Measurements from ENCODE around the gene SLC12A5. TPM values are rescaled to one million over a fixed set of nuclear protein-coding genes. Genes with fewer than 3 reads are reported as not detected.

The SLC12A5 gene
- total RNA-seq, 4 donors from 2014 or later = not detected

GRCh38 chr20:46040902-46041535 lies 12.0 kb downstream of the SLC12A5 start:
- intact Hi-C loops (cut with DNase I; ENCODE audit: low total_unique reads) = no loop called here
- WGBS, 2 donors = 24 to 29% methylated on average over 18 of the region's 18 CpGs
- DNase-seq (ENCODE audit: low spot score in 2 of 2) = no peak
- TF ChIP-seq POLR2A (IDR thresholded peaks at IDR 0.05) (no peak), CTCF (IDR thresholded peaks at IDR 0.05) (no peak)
- H3K4me3 ChIP-seq (ENCODE audit: low read depth, poor library complexity, severe bottlenecking) = no peak overlapping the region

- DNase-seq (ENCODE audit: low spot score in 2 of 2) = no peak
- intact Hi-C loops (cut with DNase I; ENCODE audit: low total_unique reads) = no loop called here
- TF ChIP-seq CTCF (IDR thresholded peaks at IDR 0.05) (no peak), POLR2A (IDR thresholded peaks at IDR 0.05) (no peak)
- WGBS, 2 donors = 42 to 49% methylated on average over 7 of the region's 7 CpGs
- no peak overlapping the region for H3K4me3 ChIP-seq (ENCODE audit: low read depth, poor library complexity, severe bottlenecking)
These were observed 14.5 kb downstream of the SLC12A5 start for GRCh38 chr20:46043556-46043955.

GRCh38 chr20:46044896-46045295 lies 15.9 kb downstream of the SLC12A5 start:
- intact Hi-C loops (cut with DNase I; ENCODE audit: low total_unique reads) = no loop called here
- TF ChIP-seq POLR2A (IDR thresholded peaks at IDR 0.05) (no peak), CTCF (IDR thresholded peaks at IDR 0.05) (no peak)
- H3K4me3 ChIP-seq (ENCODE audit: low read depth, poor library complexity, severe bottlenecking) = no peak overlapping the region
- 67 to 77% methylated on average over 2 to 3 of the region's 6 CpGs for WGBS, 2 donors
- no peak for DNase-seq (ENCODE audit: low spot score in 2 of 2)

GRCh38 chr20:46046588-46047310 lies 17.7 kb downstream of the SLC12A5 start:
- intact Hi-C loops (cut with DNase I; ENCODE audit: low total_unique reads) = no loop called here
- no peak for TF ChIP-seq CTCF (IDR thresholded peaks at IDR 0.05)
- no peak for TF ChIP-seq POLR2A (IDR thresholded peaks at IDR 0.05)
- WGBS, 2 donors = 80 to 81% methylated on average over 6 of the region's 8 CpGs
- H3K4me3 ChIP-seq (ENCODE audit: low read depth, poor library complexity, severe bottlenecking) = no peak overlapping the region
- DNase-seq (ENCODE audit: low spot score in 2 of 2) = no peak

GRCh38 chr20:46047821-46048220 lies 18.8 kb downstream of the SLC12A5 start:
- WGBS, 2 donors = 51 to 68% methylated on average over 8 of the region's 8 CpGs
- no peak for TF ChIP-seq CTCF (IDR thresholded peaks at IDR 0.05)
- no peak for TF ChIP-seq POLR2A (IDR thresholded peaks at IDR 0.05)
- intact Hi-C loops (cut with DNase I; ENCODE audit: low total_unique reads) = no loop called here

More at GRCh38 chr20:46047821-46048220, 18.8 kb downstream of the SLC12A5 start:
- no peak for DNase-seq (ENCODE audit: low spot score in 2 of 2)
- H3K4me3 ChIP-seq (ENCODE audit: low read depth, poor library complexity, severe bottlenecking) = no peak overlapping the region
